Sigmoid colon (tissue), 3 donors: ENCODE measurements around the gene IGSF21.

Experiments
- CTCF ChIP-seq, 4 experiments: fragments of 450-650 bp in 3 of 4; fragments of 200-600 bp in 1 of 4; IDR thresholded peaks; one replicate each; pipeline ENCODE4 v1.5.1; 2016 to 2019; ENCODE audit warnings: antibody characterized with exemption in 4 of 4, mild to moderate bottlenecking in 3 of 4, moderate library complexity in 2 of 4
- POLR2A ChIP-seq, 2 donors: fragments of 450-650 bp; IDR thresholded peaks; one replicate each; pipeline ENCODE4 v1.6.1; 2016; ENCODE audit warnings: antibody characterized with exemption in 2 of 2, mild to moderate bottlenecking in 2 of 2, moderate library complexity in 2 of 2

- TF ChIP-seq CTCF (IDR thresholded peaks at IDR 0.05) (no peak), POLR2A (IDR thresholded peaks at IDR 0.05) (no peak)
Measured at GRCh38 chr1:18342744-18343143, 235.1 kb downstream of the IGSF21 start.
